ENCODE data around the gene SLFNL1. TPM values are rescaled to one million over a fixed set of nuclear protein-coding genes. Genes with fewer than 3 reads are reported as not detected.

The SLFNL1 gene
- total RNA-seq, 1 experiment from 2014 or later = 0.05 TPM

GRCh38 chr1:41020654-41021053, 871 bp downstream of the SLFNL1 start:
- DNase-seq (ENCODE audit: extremely low read depth, low read depth) = no peak

- DNase-seq (ENCODE audit: extremely low read depth, low read depth) = no peak
Measured at GRCh38 chr1:41020109-41020576, 1.4 kb downstream of the SLFNL1 start.

- DNase-seq (ENCODE audit: extremely low read depth, low read depth) = no peak
Measured at GRCh38 chr1:41019353-41019745, 2.2 kb downstream of the SLFNL1 start.

GRCh38 chr1:41018018-41018410, 3.5 kb downstream of the SLFNL1 start:
- no peak for DNase-seq (ENCODE audit: extremely low read depth, low read depth)

DNA sequence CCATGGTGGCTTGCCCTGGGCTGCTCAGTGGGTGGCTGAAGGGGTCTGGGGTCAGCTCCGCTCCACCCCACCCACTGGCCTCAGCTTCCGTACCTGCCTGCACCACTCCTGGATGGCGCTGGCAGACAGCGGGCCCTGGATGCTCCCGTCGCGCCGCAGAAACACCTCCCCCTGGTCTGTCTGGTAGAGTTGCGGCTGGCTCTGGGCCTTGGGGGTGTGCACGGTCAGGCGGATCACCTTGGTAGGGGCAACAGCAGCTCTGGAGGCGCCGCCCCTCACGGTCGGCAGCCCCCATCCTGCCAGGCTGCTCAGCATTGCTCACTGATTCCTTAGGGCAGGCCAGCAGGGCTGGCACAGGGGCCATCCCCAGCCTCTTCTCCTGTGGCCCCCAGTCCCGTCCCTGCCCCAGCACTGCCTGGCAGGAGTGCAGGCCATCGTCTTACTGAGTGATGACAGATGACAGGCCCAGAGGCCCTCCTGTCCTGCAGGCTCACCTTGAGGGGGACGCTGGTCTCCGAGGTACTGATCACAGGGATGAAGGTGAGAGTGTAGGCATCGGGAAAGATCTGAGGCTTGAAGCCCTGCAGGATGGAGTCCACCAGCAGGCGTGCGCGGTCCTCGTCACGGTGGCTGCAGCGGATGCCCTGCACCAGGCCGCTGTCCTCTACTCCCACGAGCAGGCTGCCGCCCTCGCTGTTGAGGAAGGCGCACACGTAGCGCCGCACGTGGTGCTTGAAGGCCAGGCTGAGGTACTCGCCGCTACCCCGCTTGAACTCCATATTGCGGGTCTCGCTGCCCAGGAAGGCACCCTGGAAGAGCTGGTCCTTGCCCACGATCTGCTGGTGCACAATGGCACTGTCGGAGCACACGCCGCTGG, 4.1 kb downstream of the SLFNL1 start:
- DNase-seq (ENCODE audit: extremely low read depth, low read depth) = no peak

- no peak for DNase-seq (ENCODE audit: extremely low read depth, low read depth)
Measured at GRCh38 chr1:41015897-41016470, 5.5 kb downstream of the SLFNL1 start.

DNA sequence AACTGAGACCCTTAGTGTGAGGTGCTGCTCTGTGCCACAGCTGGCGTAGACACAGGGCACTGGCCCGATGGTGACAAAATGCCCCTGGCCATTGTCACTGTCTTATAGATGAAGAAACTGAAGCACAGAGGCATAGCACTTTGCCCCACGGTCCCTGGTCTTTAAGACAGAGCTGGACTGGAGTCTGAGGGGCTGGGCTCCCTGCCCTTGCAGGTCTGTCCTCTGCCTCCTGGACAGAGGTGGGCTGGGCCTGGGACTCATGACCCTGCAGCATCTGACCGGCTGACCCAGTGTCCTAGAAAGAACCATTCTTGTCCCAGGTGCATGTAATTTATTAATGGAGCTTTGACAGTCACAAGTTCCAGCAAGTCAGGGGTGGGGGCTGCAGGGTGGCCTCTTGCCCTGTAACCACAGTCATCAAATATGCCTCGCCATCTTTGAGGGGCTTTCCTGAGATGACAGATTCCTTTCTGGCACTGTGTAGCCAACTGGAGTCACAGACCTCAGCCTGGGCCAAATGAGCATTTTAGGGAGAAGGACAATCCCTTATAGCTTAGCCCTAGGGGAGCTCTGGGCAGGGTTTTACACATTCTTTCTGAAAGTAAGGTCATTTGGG, 6.1 kb downstream of the SLFNL1 start:
- no peak for DNase-seq (ENCODE audit: extremely low read depth, low read depth)

DNA sequence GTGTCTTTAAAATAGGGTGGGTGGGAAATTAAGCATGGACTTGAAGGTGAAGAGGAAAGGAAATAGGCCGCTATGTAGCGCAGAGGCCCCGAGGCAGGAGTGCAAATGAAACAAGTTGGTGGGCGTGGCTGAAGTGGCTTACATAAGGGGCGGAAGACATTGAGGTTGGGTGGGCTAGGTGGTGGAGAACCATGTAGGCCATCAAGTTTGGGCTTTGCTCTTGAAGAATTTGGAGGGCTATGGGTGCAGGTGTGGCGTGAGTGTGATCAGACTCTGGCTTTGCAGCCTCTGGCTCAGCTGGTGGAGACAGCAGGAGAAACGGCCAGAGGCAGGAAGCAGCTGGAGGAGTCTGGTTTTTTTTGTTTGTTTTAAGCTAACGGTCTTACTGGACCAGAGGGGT, 6.7 kb downstream of the SLFNL1 start:
- DNase-seq (ENCODE audit: extremely low read depth, low read depth) = no peak

DNA sequence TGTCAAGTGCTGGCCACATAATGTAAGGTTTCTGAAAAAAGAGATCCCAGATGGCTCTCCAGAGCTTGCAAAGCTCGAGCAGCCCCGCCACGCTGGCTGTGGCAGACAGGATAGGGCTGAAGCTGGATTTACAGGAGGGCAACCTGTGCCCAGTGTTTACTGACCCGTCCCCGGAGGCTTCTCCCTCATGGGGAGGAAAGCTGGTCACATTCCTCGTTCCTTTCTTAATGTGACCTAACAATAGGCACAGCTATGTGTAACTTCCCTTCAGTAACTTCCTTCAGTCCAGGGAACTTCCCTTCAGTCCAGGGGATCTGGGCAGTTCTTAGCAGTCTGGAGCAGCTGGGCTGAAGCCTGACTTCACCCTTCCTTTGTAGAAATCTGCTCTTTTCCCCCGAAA, 7.7 kb downstream of the SLFNL1 start:
- DNase-seq (ENCODE audit: extremely low read depth, low read depth) = no peak

- DNase-seq (ENCODE audit: extremely low read depth, low read depth) = no peak
Measured at GRCh38 chr1:41013024-41013423, 8.5 kb downstream of the SLFNL1 start.

DNA sequence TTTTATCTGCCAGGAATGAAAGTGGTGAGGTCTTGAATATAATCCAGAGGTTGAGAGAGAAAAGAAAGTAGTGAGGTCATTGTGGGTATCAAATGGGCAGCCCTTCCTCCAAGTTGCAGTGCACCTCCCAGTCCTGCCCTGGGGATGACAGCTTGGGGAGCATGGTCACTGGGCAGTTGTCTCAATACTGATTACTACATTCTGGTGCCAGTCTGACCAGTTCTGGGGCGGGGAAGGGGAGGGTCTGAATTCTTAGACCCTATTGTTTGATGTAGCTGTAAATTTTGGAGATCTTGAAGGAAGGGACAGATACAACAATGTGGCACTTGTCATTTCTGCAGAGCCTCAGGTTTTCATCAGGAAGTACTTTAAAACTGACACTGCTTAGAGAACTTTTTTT, 11.2 kb downstream of the SLFNL1 start:
- no peak for DNase-seq (ENCODE audit: extremely low read depth, low read depth)

DNA sequence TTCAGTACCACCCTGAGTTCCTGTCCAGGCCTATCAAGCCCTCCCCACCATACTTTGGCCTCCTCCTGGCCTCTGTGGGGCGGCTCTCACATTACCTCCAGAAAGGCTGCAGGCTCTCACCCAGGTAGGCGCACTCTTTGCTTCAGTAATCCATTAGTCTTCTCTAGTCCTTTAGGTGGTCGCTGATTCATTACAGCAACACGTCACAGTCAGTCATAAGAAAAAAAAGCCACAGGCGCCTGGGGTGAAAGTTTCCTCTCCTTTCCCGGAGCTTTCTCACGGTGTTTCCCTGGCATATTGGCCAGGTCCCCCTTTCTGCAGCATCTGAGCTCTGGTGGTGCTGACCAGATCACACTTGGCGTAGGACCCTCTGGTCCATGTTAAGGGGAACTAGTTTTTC, 12.1 kb downstream of the SLFNL1 start:
- no peak for DNase-seq (ENCODE audit: extremely low read depth, low read depth)

DNA sequence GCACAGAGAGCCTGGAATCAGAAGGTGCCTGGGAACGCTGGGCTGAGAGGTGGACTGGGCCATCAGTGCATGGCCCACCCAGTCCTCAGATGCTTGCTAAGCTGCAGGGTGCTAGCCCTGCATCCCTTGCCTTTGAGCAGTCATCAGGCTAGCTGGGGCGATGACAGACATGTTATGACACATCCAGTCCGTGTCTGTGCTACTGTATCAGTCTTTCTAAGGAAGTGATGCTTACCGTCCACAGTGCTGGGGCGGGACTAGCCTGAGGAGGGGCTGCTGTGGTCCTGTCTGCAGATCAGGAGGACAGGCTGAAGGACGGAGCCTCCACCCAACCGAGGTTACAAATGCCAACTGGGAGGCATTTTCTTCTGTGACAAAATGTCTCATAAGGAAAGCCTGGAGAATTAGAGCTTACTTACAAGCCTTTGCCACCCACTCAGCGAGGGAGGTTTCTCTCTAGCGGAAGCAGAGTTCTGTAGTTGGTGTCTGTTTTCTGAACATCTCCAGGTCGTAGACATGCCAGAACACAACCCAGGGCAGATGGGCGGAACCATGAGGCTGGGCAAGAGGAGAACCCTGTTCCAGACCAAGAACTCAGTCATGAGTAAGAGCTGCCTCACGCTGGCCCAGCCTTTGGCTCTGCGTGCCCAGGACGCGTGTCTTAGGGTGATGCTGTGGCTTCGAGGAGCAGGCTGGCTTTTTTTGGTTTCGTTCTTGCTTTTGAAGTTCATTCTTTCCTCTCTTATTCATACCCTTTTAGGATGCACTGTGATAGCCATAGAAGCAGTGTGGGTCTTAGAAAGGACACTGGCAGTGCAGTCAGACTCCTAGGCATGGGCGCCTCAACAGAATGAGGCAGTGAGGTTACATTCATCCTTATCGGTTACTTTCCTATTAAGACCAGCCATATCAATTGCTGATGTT, 14.3 kb downstream of the SLFNL1 start:
- DNase-seq (ENCODE audit: extremely low read depth, low read depth) = no peak

DNA sequence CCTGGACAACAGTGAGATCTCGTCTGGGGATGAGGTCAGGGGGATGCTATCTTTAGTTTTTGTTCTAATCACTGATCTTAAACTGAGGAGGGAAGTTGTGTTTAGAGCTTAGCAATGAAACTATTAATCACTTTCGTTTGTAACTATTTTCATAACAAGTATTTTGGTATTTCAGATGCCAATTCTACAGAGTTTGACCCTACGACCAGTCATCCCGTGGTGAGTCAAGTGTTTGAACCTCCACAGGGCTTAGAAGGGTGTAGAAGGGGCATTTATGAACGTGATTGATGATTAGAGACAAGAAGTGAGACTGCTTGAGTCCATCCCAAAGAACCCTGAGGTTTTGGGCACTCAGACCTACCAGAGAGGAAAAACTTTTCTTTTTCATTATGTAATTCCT, 15.6 kb downstream of the SLFNL1 start:
- DNase-seq (ENCODE audit: extremely low read depth, low read depth) = no peak

GRCh38 chr1:41003640-41004220, 17.8 kb downstream of the SLFNL1 start:
- DNase-seq (ENCODE audit: extremely low read depth, low read depth) = peak; percentile 86

DNA sequence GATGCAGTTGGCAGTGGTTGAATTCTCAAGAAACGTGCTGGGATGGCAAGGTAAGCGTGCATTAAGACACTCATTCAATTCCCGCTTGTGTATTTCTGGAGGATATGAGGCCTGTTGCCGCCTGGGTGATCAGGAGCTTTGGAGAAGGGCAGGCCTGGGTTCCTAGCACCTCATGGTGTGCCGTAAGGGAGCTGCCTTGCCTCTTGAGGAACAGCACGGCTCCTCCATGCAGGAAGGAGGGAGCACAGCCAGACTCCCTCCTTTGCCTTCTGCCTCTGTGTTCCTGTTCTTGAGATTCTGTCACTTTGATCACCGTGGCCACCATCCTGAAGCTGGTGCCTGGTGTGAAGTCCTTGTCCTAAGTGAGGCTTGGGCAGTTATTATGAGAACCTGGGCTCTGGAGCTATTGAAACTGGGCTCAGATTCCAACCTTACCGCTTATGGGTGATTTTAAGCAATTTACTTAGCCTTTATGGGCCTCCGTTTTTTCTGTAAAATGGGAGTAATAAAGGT, 18.3 kb downstream of the SLFNL1 start:
- DNase-seq (ENCODE audit: extremely low read depth, low read depth) = no peak

GRCh38 chr1:40998668-40999067, 22.9 kb downstream of the SLFNL1 start:
- DNase-seq (ENCODE audit: extremely low read depth, low read depth) = no peak

- no peak for DNase-seq (ENCODE audit: extremely low read depth, low read depth)
Measured at GRCh38 chr1:40997096-40997495, 24.4 kb downstream of the SLFNL1 start.

DNA sequence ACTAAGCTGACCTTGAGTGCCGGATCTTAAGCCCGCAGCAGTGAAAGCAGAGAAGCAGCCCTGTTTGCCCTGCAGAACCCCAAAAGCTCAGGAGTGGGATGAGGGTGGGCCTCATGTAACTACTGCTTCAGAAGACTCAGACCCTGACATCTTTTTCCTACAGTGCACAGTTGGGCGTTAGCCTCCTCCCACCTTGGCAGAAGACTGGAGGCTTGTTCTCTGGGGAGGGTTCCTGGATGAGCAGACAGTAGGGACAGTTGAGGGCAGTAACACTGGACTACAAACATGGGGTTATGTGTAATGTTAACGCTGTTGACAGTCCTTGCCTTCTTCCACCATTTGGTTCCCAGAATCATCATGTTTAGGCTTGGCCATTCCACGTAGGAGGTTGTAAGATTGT, 32.5 kb downstream of the SLFNL1 start:
- DNase-seq (ENCODE audit: extremely low read depth, low read depth) = no peak

- no peak for DNase-seq (ENCODE audit: extremely low read depth, low read depth)
Measured at GRCh38 chr1:40988280-40988679, 33.2 kb downstream of the SLFNL1 start.

Data from NCI-H460 (cell line).